SK-N-SH (cell line): ENCODE measurements around the gene UQCR11. TPM values are rescaled to one million over a fixed set of nuclear protein-coding genes. Genes with fewer than 3 reads are reported as not detected.

Experiments
- CTCF ChIA-PET: fragments of 300-600, 350-600 bp; formaldehyde crosslinking; extraction: SDS; loops from one replicate; lab custom pipeline; 2021; lab: Yijun Ruan, JAX
- POLR2A ChIA-PET: fragments of 350-600 bp; sonication (Branson Sonifier 250); formaldehyde crosslinking; extraction: SDS; loops from one replicate; lab custom pipeline; 2020; ENCODE audit warnings: antibody characterized with exemption, inconsistent platforms; lab: Yijun Ruan, JAX
- DNase-seq: peaks from one replicate; pipeline ENCODE4 v3.0.0; 2012
- H2AFZ ChIP-seq: fragments of 200-600 bp; sonication (generic); 2 replicates; pipeline ENCODE4 v1.8.1; 2016; ENCODE audit warnings: antibody characterized with exemption, mild to moderate bottlenecking, low read depth
- H3F3A ChIP-seq: fragments of 200-600 bp; sonication (generic); replicated peaks from 2 replicates; pipeline ENCODE3; 2016; ENCODE audit warnings: antibody characterized with exemption, mild to moderate bottlenecking; ENCODE audit not compliant: insufficient read depth
- H3K27ac ChIP-seq, 2 experiments: fragments of 200-500 bp in 1 of 2; fragments of 200-600 bp in 1 of 2; sonication (Bioruptor generic) in 1 of 2; sonication (generic), shearing (Covaris generic) in 1 of 2; 2 replicates each; pipeline versions ENCODE4 v1.5.1 to v1.6.1; 2014 to 2016; ENCODE audit warnings: low read depth in 2 of 2, inconsistent platforms in 1 of 2, low read length in 1 of 2, mild to moderate bottlenecking in 1 of 2, mixed read lengths in 1 of 2
- H3K27me3 ChIP-seq: fragments of 200-600 bp; sonication (generic), shearing (Covaris generic); 2 replicates; pipeline ENCODE4 v1.6.1; 2016; ENCODE audit warnings: mixed run types; ENCODE audit not compliant: insufficient read depth
- H3K36me3 ChIP-seq, 2 experiments: fragments of 200-500 bp in 1 of 2; fragments of 200-600 bp in 1 of 2; sonication (Bioruptor generic) in 1 of 2; sonication (generic) in 1 of 2; replicated peaks in 1 of 2; 2 replicates each; pipeline versions ENCODE3 to v1.5.1; 2014 to 2016; ENCODE audit warnings: low read length in 1 of 2, mild to moderate bottlenecking in 1 of 2; ENCODE audit not compliant: insufficient read depth in 2 of 2, control insufficient read depth in 1 of 2
- H3K4me1 ChIP-seq, 2 experiments: fragments of 200-500 bp in 1 of 2; fragments of 200-600 bp in 1 of 2; sonication (Bioruptor generic) in 1 of 2; sonication (generic), shearing (Covaris generic) in 1 of 2; 2 replicates each; pipeline versions ENCODE4 v1.5.1 to v1.6.1; 2014 to 2016; ENCODE audit warnings: low read depth in 1 of 2, low read length in 1 of 2, mixed run types in 1 of 2; ENCODE audit not compliant: insufficient read depth in 2 of 2, control insufficient read depth in 1 of 2
- H3K4me2 ChIP-seq: fragments of 200-600 bp; sonication (generic), shearing (Covaris generic); 2 replicates; pipeline ENCODE4 v1.6.1; 2017; ENCODE audit warnings: mixed run types
- H3K4me3 ChIP-seq, 2 experiments: fragments of 200-500 bp in 1 of 2; fragments of 200-600 bp in 1 of 2; sonication (Bioruptor generic) in 1 of 2; sonication (generic), shearing (Covaris generic) in 1 of 2; 2 replicates each; pipeline versions ENCODE4 v1.5.1 to v1.8.1; 2014 to 2016; ENCODE audit warnings: low read depth in 2 of 2, inconsistent platforms in 1 of 2, low read length in 1 of 2, mild to moderate bottlenecking in 1 of 2, mixed read lengths in 1 of 2, moderate library complexity in 1 of 2
- H3K79me2 ChIP-seq: fragments of 200-600 bp; sonication (generic); 2 replicates; pipeline ENCODE4 v1.8.1; 2017; ENCODE audit warnings: mild to moderate bottlenecking; ENCODE audit not compliant: insufficient read depth
- H3K9ac ChIP-seq: fragments of 200-600 bp; sonication (generic); 2 replicates; pipeline ENCODE4 v1.6.1; 2017; ENCODE audit warnings: mixed run types
- H3K9me2 ChIP-seq: fragments of 200-600 bp; sonication (generic); 2 replicates; pipeline ENCODE4 v1.6.1; 2017; ENCODE audit warnings: mixed run types
- H3K9me3 ChIP-seq: fragments of 200-600 bp; sonication (generic); 2 replicates; pipeline ENCODE4 v1.6.1; 2017; ENCODE audit warnings: mixed run types, mild to moderate bottlenecking, moderate library complexity
- H4K20me1 ChIP-seq: fragments of 200-600 bp; sonication (generic); 2 replicates; pipeline ENCODE4 v1.6.1; 2017; ENCODE audit warnings: mild to moderate bottlenecking, mixed run types; ENCODE audit not compliant: insufficient read depth
- CHD2 ChIP-seq: fragments of 150-350 bp; IDR thresholded peaks from 2 replicates; pipeline ENCODE4 v1.6.1; 2018; ENCODE audit warnings: low read length; ENCODE audit not compliant: partially characterized antibody
- FOXJ3 ChIP-seq: sonication (generic); formaldehyde crosslinking; IDR thresholded peaks from 2 replicates; pipeline ENCODE4 v1.5.1; 2020; ENCODE audit warnings: mild to moderate bottlenecking, missing genetic modification reagents
- GABPA ChIP-seq: IDR thresholded peaks from 2 replicates; pipeline ENCODE4 v1.4.0; 2012; ENCODE audit warnings: low read depth, mild to moderate bottlenecking
- GATA2 ChIP-seq: sonication (generic); formaldehyde crosslinking; IDR thresholded peaks from 2 replicates; pipeline ENCODE4 v1.5.0; 2020; ENCODE audit warnings: mild to moderate bottlenecking, missing genetic modification reagents
- IRF3 ChIP-seq: fragments of 150-350 bp; IDR thresholded peaks from 2 replicates; pipeline ENCODE4 v1.6.1; 2016; ENCODE audit warnings: mild to moderate bottlenecking, low read depth, low read length
- MEF2A ChIP-seq: IDR thresholded peaks from 2 replicates; pipeline ENCODE4 v1.4.0; 2012; ENCODE audit warnings: low read depth, borderline replicate concordance
- NFIC ChIP-seq: IDR thresholded peaks from 2 replicates; pipeline ENCODE4 v1.4.0; 2012; ENCODE audit warnings: borderline replicate concordance
- NRF1 ChIP-seq: IDR thresholded peaks from 2 replicates; pipeline ENCODE4 v1.6.1; 2012; ENCODE audit warnings: low read depth, mild to moderate bottlenecking, low read length
- RCOR1 ChIP-seq: fragments of 150-350 bp; IDR thresholded peaks from 2 replicates; pipeline ENCODE4 v1.6.1; 2017; ENCODE audit warnings: antibody characterized with exemption, low read length
- SIN3A ChIP-seq: IDR thresholded peaks from 2 replicates; pipeline ENCODE4 v1.6.1; 2012; ENCODE audit warnings: low read depth, mild to moderate bottlenecking, low read length, moderate library complexity, borderline replicate concordance
- YY1 ChIP-seq: IDR thresholded peaks from 2 replicates; pipeline ENCODE4 v1.4.0; 2012; ENCODE audit warnings: low read depth, mild to moderate bottlenecking
- WGBS: methylation state at CpG from one replicate; pipeline ENCODE4 v1.1.6; 2017; ENCODE audit warnings: low lambda C conversion rate; 5-methylcytosine and 5-hydroxymethylcytosine counted together
- polyA plus RNA-seq, 3 experiments: library from polyadenylated mRNA; depleted of rRNA; stranded (reverse); fragments of >200 nt; gene quantifications; 2 replicates each; pipeline ENCODE4 v1.2.3, GENCODE V29; 2012
- TF ChIP-seq, protein P1 (sequence below): IDR thresholded peaks from 2 replicates; pipeline ENCODE4; 2012
- TF ChIP-seq, protein P2 (sequence below): IDR thresholded peaks from 2 replicates; pipeline ENCODE4 v1.4.0; 2012; ENCODE audit warnings: low read depth, borderline replicate concordance
- TF ChIP-seq, protein P3 (sequence below): fragments of 150-350 bp; IDR thresholded peaks from 2 replicates; pipeline ENCODE4 v1.6.1; 2017; ENCODE audit warnings: antibody characterized with exemption, low read length, low read depth, borderline replicate concordance

UQCR11 gene
- polyA plus RNA-seq, 1 of the 3 experiments (the other 2 are of a cell fraction): 372 TPM

GRCh38 chr19:1651568-1652291 is 46.5 kb upstream of the UQCR11 start:
- Histone ChIP-seq H3K4me2 (peak overlapping the region; percentile 97), H3K4me3 (peak overlapping the region; percentile 83 to 91), H2AFZ (no peak overlapping the region), H3K36me3 (peaks cover 6 to 24% of the 10 kb centered on the region in 2 experiments), H3K27me3 (no peaks in the 10 kb centered on the region), H3K9me2 (no peaks in the 10 kb centered on the region), H3K9me3 (no peaks in the 10 kb centered on the region), H3K9ac (peak overlapping the region; percentile 84), H3F3A (peaks cover 3% of the 10 kb centered on the region), H4K20me1 (peaks cover 38% of the 10 kb centered on the region), H3K27ac (peak overlapping the region in 1 of 2 experiments; percentile 78; a peak in 3 of 4 replicates), H3K4me1 (peaks cover 0 to 9% of the 10 kb centered on the region in 2 experiments; a peak in 2 of 4 replicates), H3K79me2 (peaks cover 49% of the 10 kb centered on the region)
- ChIA-PET POLR2A (interaction anchor here (1.1 kb wide), 1 partner anchor 46 kb away, joined by 3 read pairs; the partner anchor contains the start of gene UQCR11), CTCF (interaction anchor here (1.0 to 1.5 kb wide), 7 partner anchors 21 to 119 kb away, joined by 3 to 12 read pairs (median 5); partner anchors contain the start of gene UQCR11)
- DNase-seq: peak; percentile 82
- TF ChIP-seq YY1 (no peak), MEF2A (no peak), IRF3 (no peak), FOXJ3 (CRISPR knock-in tag) (no peak), NRF1 (no peak), GABPA (no peak), GATA2 (CRISPR knock-in tag) (no peak), CHD2 (no peak), SIN3A (no peak), RCOR1 (no peak), NFIC (no peak)
- TF ChIP-seq, protein P1, sequence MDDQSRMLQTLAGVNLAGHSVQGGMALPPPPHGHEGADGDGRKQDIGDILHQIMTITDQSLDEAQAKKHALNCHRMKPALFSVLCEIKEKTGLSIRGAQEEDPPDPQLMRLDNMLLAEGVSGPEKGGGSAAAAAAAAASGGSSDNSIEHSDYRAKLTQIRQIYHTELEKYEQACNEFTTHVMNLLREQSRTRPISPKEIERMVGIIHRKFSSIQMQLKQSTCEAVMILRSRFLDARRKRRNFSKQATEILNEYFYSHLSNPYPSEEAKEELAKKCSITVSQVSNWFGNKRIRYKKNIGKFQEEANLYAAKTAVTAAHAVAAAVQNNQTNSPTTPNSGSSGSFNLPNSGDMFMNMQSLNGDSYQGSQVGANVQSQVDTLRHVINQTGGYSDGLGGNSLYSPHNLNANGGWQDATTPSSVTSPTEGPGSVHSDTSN: no peak
- TF ChIP-seq, protein P2, sequence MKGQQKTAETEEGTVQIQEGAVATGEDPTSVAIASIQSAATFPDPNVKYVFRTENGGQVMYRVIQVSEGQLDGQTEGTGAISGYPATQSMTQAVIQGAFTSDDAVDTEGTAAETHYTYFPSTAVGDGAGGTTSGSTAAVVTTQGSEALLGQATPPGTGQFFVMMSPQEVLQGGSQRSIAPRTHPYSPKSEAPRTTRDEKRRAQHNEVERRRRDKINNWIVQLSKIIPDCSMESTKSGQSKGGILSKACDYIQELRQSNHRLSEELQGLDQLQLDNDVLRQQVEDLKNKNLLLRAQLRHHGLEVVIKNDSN: no peak
- TF ChIP-seq, protein P3, sequence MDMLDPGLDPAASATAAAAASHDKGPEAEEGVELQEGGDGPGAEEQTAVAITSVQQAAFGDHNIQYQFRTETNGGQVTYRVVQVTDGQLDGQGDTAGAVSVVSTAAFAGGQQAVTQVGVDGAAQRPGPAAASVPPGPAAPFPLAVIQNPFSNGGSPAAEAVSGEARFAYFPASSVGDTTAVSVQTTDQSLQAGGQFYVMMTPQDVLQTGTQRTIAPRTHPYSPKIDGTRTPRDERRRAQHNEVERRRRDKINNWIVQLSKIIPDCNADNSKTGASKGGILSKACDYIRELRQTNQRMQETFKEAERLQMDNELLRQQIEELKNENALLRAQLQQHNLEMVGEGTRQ: no peak
- 3% methylated on average over 30 of the region's 101 CpGs for WGBS
